Neural cell (in vitro differentiated cells): ENCODE results near the gene EXOC4. TPM values are rescaled to one million over a fixed set of nuclear protein-coding genes. Genes with fewer than 3 reads are reported as not detected.

ENCODE experiments used
- H2AFZ ChIP-seq: fragments of 200-600, 300-800 bp; sonication (generic), shearing (Covaris generic); 2 replicates; pipeline ENCODE4 v1.6.0; 2014; ENCODE audit warnings: low read depth, mild to moderate bottlenecking, antibody characterized with exemption, low read length, moderate library complexity
- H3F3A ChIP-seq: fragments of 200-600 bp; shearing (Covaris generic); 2 replicates; pipeline ENCODE4 v1.6.1; 2016; ENCODE audit warnings: mild to moderate bottlenecking, moderate library complexity, mixed read lengths, antibody characterized with exemption, low read length; ENCODE audit not compliant: insufficient read depth, poor library complexity, severe bottlenecking
- H3K27ac ChIP-seq: fragments of 200-600, 300-800 bp; sonication (generic), shearing (Covaris generic); 2 replicates; pipeline ENCODE4 v1.5.1; 2014; ENCODE audit warnings: mild to moderate bottlenecking, low read length, moderate library complexity
- H3K27me3 ChIP-seq: fragments of 300-800, 200-600 bp; sonication (generic), shearing (Covaris generic); 2 replicates; pipeline ENCODE4 v1.6.0; 2014; ENCODE audit warnings: mild to moderate bottlenecking, low read depth, low read length, moderate library complexity; ENCODE audit not compliant: insufficient read depth
- H3K36me3 ChIP-seq: fragments of 300-800, 200-600 bp; sonication (generic), shearing (Covaris generic); 2 replicates; pipeline ENCODE4 v1.5.1; 2014; ENCODE audit warnings: mild to moderate bottlenecking, antibody characterized with exemption, low read length, moderate library complexity; ENCODE audit not compliant: insufficient read depth
- H3K4me2 ChIP-seq: fragments of 300-800, 200-600 bp; sonication (generic), shearing (Covaris generic); 2 replicates; pipeline ENCODE4 v1.6.0; 2014; ENCODE audit warnings: mild to moderate bottlenecking, low read length
- H3K4me3 ChIP-seq: fragments of 300-800, 200-600 bp; sonication (generic), shearing (Covaris generic); 2 replicates; pipeline ENCODE4 v1.5.1; 2014; ENCODE audit warnings: mild to moderate bottlenecking, low read length, moderate library complexity
- H3K79me2 ChIP-seq: fragments of 200-600 bp; shearing (Covaris generic); replicated peaks from 2 replicates; pipeline ENCODE4 v1.6.0; 2014; ENCODE audit warnings: mild to moderate bottlenecking, low read length, moderate library complexity; ENCODE audit not compliant: insufficient read depth
- H3K9ac ChIP-seq: fragments of 300-800, 200-600 bp; sonication (generic), shearing (Covaris generic); 2 replicates; pipeline ENCODE4 v1.6.1; 2016; ENCODE audit warnings: mild to moderate bottlenecking, low read length, mixed read lengths
- H3K9me2 ChIP-seq: fragments of 200-600 bp; shearing (Covaris generic); 2 replicates; pipeline ENCODE4 v1.6.1; 2016; ENCODE audit warnings: mild to moderate bottlenecking, low read length, mixed read lengths; ENCODE audit not compliant: insufficient read depth
- H3K9me3 ChIP-seq: fragments of 200-600, 300-800 bp; sonication (generic), shearing (Covaris generic); 2 replicates; pipeline ENCODE4 v1.6.1; 2016; ENCODE audit warnings: mild to moderate bottlenecking, mixed run types, low read length, moderate library complexity, mixed read lengths
- H4K20me1 ChIP-seq: fragments of 200-600 bp; shearing (Covaris generic); 2 replicates; pipeline ENCODE4 v1.6.1; 2016; ENCODE audit warnings: mild to moderate bottlenecking, mixed run types; ENCODE audit not compliant: insufficient read depth
- CTCF ChIP-seq: fragments of 450-650 bp; IDR thresholded peaks from 2 replicates; pipeline ENCODE4 v1.5.1; 2014; ENCODE audit warnings: antibody characterized with exemption, mild to moderate bottlenecking, moderate library complexity; ENCODE audit not compliant: poor library complexity, severe bottlenecking
- EP300 ChIP-seq: fragments of 450-650 bp; conservative IDR thresholded peaks from 2 replicates; pipeline ENCODE4 v1.6.1; 2014; ENCODE audit warnings: antibody characterized with exemption, mild to moderate bottlenecking, moderate library complexity; ENCODE audit not compliant: poor library complexity, severe bottlenecking
- EZH2 ChIP-seq: fragments of 200-600, 300-800 bp; shearing (Covaris generic), sonication (generic); IDR thresholded peaks from 2 replicates; pipeline ENCODE4 v1.6.1; 2014; ENCODE audit warnings: antibody characterized with exemption, low read length, borderline replicate concordance, mild to moderate bottlenecking; ENCODE audit not compliant: insufficient read depth, poor library complexity, severe bottlenecking
- MXI1 ChIP-seq: fragments of 450-650 bp; conservative IDR thresholded peaks from 2 replicates; pipeline ENCODE4 v1.6.1; 2014; ENCODE audit warnings: antibody characterized with exemption, mild to moderate bottlenecking; ENCODE audit not compliant: poor library complexity, severe bottlenecking
- POLR2AphosphoS5 ChIP-seq: IDR thresholded peaks from 2 replicates; pipeline ENCODE4 v1.6.1; 2012
- RAD21 ChIP-seq: fragments of 450-650 bp; conservative IDR thresholded peaks from 2 replicates; pipeline ENCODE4 v1.6.1; 2014; ENCODE audit warnings: antibody characterized with exemption, mild to moderate bottlenecking, moderate library complexity
- REST ChIP-seq: IDR thresholded peaks from 2 replicates; pipeline ENCODE4 v1.6.1; 2012; ENCODE audit warnings: borderline replicate concordance
- SMC3 ChIP-seq: fragments of 450-650 bp; conservative IDR thresholded peaks from 2 replicates; pipeline ENCODE4 v1.6.1; 2014; ENCODE audit warnings: antibody characterized with exemption, mild to moderate bottlenecking, moderate library complexity; ENCODE audit not compliant: poor library complexity
- TAF1 ChIP-seq: IDR thresholded peaks from 2 replicates; pipeline ENCODE4 v1.6.1; 2012; ENCODE audit warnings: low read depth
- polyA plus RNA-seq: library from polyadenylated mRNA; depleted of rRNA; stranded (reverse); fragments of >200 nt; gene quantifications from 2 replicates; pipeline ENCODE4 v1.2.3, GENCODE V29; 2014

EXOC4 gene
- polyA plus RNA-seq, 1 donor from 2014 or later, result 36.5 TPM

- H3K9ac ChIP-seq, result no peak overlapping the region
- no peaks in the 10 kb centered on the region for H4K20me1 ChIP-seq
- no peaks in the 10 kb centered on the region for H3K79me2 ChIP-seq
- H2AFZ ChIP-seq, result no peak overlapping the region
- H3K27ac ChIP-seq, result no peak overlapping the region
- H3K27me3 ChIP-seq, result no peaks in the 10 kb centered on the region
- no peaks in the 10 kb centered on the region for H3K9me3 ChIP-seq
- H3K4me2 ChIP-seq, result no peak overlapping the region
- no peak overlapping the region for H3K4me3 ChIP-seq
- H3K9me2 ChIP-seq, result no peaks in the 10 kb centered on the region
- TF ChIP-seq SMC3, result no peak
- TF ChIP-seq MXI1, result no peak
- TF ChIP-seq POLR2AphosphoS5, result no peak
- no peak for TF ChIP-seq TAF1
- no peak for TF ChIP-seq REST
- no peak for TF ChIP-seq CTCF
- no peak for TF ChIP-seq EZH2
- TF ChIP-seq EP300, result no peak
- no peak for TF ChIP-seq RAD21
- no peaks in the 10 kb centered on the region for H3K36me3 ChIP-seq
- no peaks in the 10 kb centered on the region for H3F3A ChIP-seq
These were observed 155.3 kb downstream of the EXOC4 start for GRCh38 chr7:133408212-133408611.

- Histone ChIP-seq H3K27me3 (no peaks in the 10 kb centered on the region), H3K27ac (no peak overlapping the region), H3K4me3 (no peak overlapping the region), H2AFZ (no peak overlapping the region), H3K36me3 (no peaks in the 10 kb centered on the region), H3K9me2 (no peaks in the 10 kb centered on the region), H3K9ac (no peak overlapping the region), H4K20me1 (no peaks in the 10 kb centered on the region), H3K9me3 (no peaks in the 10 kb centered on the region), H3K4me2 (no peak overlapping the region), H3K79me2 (no peaks in the 10 kb centered on the region), H3F3A (no peaks in the 10 kb centered on the region)
- TF ChIP-seq RAD21 (no peak), CTCF (no peak), REST (no peak), SMC3 (no peak), EP300 (no peak)
These were observed 156.5 kb downstream of the EXOC4 start for GRCh38 chr7:133409421-133409820.
